Duodenal mucosa (tissue), 2 donors: Measurements from ENCODE around the gene NSFL1C.

ENCODE experiments used
- H3K27ac ChIP-seq: one replicate; pipeline ENCODE4 v1.7.0; 2013; ENCODE audit warnings: low read depth, low read length
- H3K27me3 ChIP-seq, 2 donors: one replicate each; pipeline ENCODE4 v1.7.0; 2013; ENCODE audit warnings: low read length in 2 of 2, control low read depth in 1 of 2; ENCODE audit not compliant: insufficient read depth in 2 of 2, control insufficient read depth in 1 of 2
- H3K36me3 ChIP-seq, 2 donors: one replicate each; pipeline ENCODE4 v1.7.0; 2013; ENCODE audit warnings: low read length in 2 of 2, control low read depth in 1 of 2; ENCODE audit not compliant: insufficient read depth in 2 of 2, control insufficient read depth in 1 of 2
- H3K4me1 ChIP-seq, 2 donors: one replicate each; pipeline ENCODE4 v1.7.0; 2013; ENCODE audit warnings: low read length in 2 of 2, control low read depth in 1 of 2; ENCODE audit not compliant: insufficient read depth in 2 of 2, control insufficient read depth in 1 of 2
- H3K4me3 ChIP-seq, 2 donors: one replicate each; pipeline ENCODE4 v1.7.0; 2013; ENCODE audit warnings: low read length in 2 of 2, low read depth in 1 of 2
- H3K9ac ChIP-seq, 2 donors: one replicate each; pipeline ENCODE4 v1.7.0; 2013; ENCODE audit warnings: low read length in 2 of 2, low read depth in 1 of 2
- H3K9me3 ChIP-seq, 2 donors: one replicate each; pipeline ENCODE4 v1.7.0; 2013; ENCODE audit warnings: low read length in 2 of 2, control low read depth in 1 of 2; ENCODE audit not compliant: control insufficient read depth in 1 of 2

The NSFL1C gene

DNA sequence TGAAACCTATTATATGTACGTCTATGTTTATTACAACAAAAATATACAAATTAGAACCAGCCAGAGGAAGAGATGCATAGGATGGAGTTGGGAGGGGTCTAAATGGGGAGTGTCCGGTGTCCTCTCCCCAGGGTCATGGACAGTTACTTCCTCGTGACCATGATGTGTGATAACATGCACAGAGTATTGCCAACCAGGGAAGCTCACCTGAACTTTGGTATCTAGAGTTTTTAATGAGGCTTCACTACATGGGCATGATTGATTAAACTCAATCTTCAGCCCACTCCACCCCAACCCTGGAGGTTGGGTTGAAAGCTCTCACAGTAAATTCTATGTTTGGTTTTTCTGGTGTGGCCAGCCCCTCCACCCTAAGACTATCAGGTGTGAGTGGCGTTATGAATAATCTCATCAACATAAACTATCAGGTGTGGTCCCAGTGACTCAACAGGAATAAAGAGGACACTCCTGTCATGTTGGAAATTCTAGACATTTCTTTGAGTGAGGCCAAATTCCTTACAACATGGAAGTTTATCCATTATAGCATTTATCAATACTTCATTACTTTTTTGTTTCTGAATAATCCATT lies 37.4 kb downstream of the NSFL1C start:
- peaks cover 0 to under 1% of the 10 kb centered on the region in 2 donors for H3K4me1 ChIP-seq
- no peaks in the 10 kb centered on the region for H3K27me3 ChIP-seq
- H3K9ac ChIP-seq = no peak overlapping the region
- no peak overlapping the region for H3K27ac ChIP-seq
- no peak overlapping the region for H3K4me3 ChIP-seq
- no peaks in the 10 kb centered on the region for H3K36me3 ChIP-seq
- H3K9me3 ChIP-seq = no peaks in the 10 kb centered on the region

DNA sequence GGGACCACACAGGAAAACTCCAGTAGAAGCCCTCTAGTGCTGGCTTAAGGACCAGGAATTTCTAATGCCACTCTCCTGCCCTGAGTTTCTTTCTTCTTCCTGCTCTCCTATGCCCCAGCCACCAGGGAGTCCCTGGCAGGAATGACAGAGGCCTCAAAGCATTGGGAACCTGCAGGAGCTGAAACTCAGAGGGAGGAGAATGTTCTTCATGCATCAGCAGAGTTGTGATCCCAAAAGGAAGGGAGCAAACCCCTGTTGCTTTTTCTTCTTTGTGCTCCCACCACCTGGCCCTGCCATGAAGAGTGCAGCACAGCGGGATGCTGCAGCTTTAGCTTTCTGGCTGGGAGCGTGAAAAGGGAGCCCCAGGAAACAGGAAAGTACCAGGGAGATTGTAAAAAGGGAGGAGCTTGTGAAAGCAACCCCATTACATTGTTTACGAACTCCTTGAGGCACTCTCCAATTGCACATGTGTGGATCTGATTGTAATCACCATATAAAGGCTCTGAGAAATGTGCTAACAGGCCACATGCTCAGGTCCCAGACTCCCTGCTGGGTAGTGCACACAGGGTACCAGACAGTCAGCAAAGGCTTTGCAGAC lies 39.1 kb downstream of the NSFL1C start:
- Histone ChIP-seq H3K36me3 (no peaks in the 10 kb centered on the region), H3K4me1 (no peaks in the 10 kb centered on the region), H3K4me3 (no peak overlapping the region), H3K27ac (no peak overlapping the region), H3K27me3 (no peaks in the 10 kb centered on the region), H3K9me3 (no peaks in the 10 kb centered on the region), H3K9ac (no peak overlapping the region)

DNA sequence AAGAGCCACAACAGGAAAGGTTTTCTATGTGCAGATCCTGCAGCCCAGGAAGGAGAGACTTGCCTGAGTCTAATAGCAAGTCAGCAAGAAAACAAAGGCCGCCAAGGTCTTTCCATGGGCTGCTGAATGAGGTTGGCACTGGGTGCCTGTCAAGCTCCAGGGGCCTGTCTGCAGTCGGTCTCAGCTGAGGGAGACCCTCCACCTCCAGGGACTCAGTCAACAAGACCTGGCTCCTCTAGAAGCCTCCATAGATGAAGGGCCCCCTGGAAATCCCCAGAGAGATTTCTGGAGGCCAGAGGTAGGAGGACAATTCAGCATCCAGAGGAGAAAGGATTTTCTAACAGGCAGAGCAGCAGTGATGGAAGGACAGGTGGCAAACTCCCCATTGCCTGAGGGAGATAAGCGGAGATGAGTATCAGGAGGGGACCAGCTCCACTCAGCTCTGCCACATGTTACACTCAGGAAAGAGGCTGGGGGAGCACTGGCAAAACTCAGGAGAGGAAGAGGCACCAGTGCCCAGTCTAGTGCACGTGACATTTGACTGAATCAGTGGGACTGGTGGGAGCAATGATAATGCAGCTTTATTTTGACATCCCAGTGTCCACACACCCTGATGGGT lies 40.3 kb downstream of the NSFL1C start:
- H3K9ac ChIP-seq = no peak overlapping the region
- H3K4me1 ChIP-seq = no peaks in the 10 kb centered on the region
- no peaks in the 10 kb centered on the region for H3K36me3 ChIP-seq
- no peak overlapping the region for H3K4me3 ChIP-seq
- no peak overlapping the region for H3K27ac ChIP-seq
- H3K9me3 ChIP-seq = no peaks in the 10 kb centered on the region
- H3K27me3 ChIP-seq = no peaks in the 10 kb centered on the region

DNA sequence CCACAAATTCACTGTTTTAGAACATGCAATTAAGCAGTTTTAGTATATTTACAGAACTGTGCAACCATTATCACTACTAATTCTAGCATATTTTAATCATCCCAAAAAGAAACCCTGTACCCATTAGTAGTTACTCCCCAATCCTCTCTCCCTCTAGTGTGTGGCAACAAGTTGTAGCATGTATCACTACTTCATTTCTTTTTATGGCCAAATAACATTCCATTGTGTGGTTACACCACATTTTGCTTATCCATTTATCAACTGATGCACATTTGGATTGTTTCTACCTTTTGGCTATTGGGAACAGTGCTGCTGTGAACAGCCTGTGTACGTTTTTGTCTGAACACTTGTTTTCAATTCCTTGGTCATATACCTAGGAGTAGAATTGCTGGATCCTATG lies 42.3 kb downstream of the NSFL1C start:
- no peaks in the 10 kb centered on the region for H3K4me1 ChIP-seq
- no peaks in the 10 kb centered on the region for H3K27me3 ChIP-seq
- no peak overlapping the region for H3K4me3 ChIP-seq
- H3K9ac ChIP-seq = no peak overlapping the region
- no peak overlapping the region for H3K27ac ChIP-seq
- peaks cover 0 to 5% of the 10 kb centered on the region in 2 donors for H3K9me3 ChIP-seq
- H3K36me3 ChIP-seq = no peaks in the 10 kb centered on the region

DNA sequence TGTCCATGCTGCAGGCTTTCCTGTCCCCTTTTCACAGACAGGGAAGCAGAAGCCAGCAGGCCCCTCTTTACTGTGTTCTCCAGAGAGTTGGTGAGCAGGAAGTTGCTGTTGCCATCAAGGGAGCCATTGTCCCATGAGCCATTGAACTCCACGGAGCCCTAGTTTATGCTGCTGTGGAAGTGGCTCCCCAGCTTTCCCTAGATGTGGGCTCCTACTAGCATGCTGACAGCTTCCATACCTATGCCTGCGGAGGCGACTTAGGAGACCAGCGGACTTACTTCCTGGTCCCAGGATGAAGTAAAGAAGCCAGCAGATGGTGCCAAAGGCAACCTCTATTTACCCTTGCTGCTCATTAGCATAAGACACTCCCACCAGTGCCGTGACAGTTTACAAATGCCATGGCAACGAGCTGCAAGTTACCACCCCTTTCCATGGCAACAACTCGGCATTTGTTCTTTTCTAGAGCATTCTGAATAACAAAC lies 43.0 kb downstream of the NSFL1C start:
- no peak overlapping the region for H3K9ac ChIP-seq
- no peaks in the 10 kb centered on the region for H3K36me3 ChIP-seq
- H3K27ac ChIP-seq = no peak overlapping the region
- peaks cover 0 to 5% of the 10 kb centered on the region in 2 donors for H3K9me3 ChIP-seq
- H3K4me1 ChIP-seq = no peaks in the 10 kb centered on the region
- H3K27me3 ChIP-seq = no peaks in the 10 kb centered on the region
- H3K4me3 ChIP-seq = no peak overlapping the region

DNA sequence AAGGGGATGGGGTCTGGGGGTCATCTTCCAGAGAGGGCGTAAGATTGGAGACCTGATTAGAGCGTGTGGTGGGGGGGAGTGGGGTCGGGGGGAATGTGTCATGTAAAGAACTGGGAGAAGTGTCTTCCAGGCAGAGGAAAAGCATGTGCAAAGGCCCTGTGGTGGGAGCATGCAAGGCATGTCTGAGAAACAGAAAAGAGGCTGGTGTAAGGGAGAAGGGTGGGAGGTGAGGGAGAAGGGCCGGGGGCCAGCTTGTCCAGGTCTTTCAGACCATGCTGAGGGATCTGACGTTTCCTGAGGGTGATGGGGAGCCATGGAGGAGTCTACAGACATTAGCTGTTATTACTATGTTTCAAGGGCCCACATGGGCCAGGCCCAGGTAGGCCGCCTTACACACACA lies 43.4 kb downstream of the NSFL1C start:
- Histone ChIP-seq H3K27ac (no peak overlapping the region), H3K9ac (no peak overlapping the region), H3K27me3 (no peaks in the 10 kb centered on the region), H3K9me3 (peaks cover 0 to 5% of the 10 kb centered on the region in 2 donors), H3K4me3 (no peak overlapping the region), H3K4me1 (no peaks in the 10 kb centered on the region), H3K36me3 (no peaks in the 10 kb centered on the region)

DNA sequence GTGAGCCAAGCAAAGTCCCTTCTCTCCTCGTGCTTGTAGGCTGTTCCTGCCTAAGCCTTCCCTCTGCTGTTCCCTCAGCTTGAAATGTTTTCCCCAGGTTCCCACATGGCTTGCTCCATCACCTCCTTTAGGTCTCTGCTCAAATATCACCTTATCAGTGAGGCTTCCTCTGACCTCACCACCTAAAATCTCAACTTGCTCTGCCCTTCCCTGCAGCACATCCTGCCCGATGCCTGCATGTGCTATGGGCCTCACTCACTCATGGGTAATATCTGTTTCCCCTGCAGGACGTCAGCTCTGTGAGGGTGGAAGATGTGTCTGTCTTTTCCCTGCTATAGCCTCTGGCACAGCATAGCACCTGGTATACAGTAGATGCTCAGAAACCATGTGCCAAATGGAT lies 43.9 kb downstream of the NSFL1C start:
- Histone ChIP-seq H3K9me3 (peaks cover 0 to 5% of the 10 kb centered on the region in 2 donors), H3K27me3 (peaks cover 0 to 3% of the 10 kb centered on the region in 2 donors), H3K9ac (no peak overlapping the region), H3K27ac (no peak overlapping the region), H3K4me1 (no peaks in the 10 kb centered on the region), H3K4me3 (no peak overlapping the region), H3K36me3 (no peaks in the 10 kb centered on the region)

DNA sequence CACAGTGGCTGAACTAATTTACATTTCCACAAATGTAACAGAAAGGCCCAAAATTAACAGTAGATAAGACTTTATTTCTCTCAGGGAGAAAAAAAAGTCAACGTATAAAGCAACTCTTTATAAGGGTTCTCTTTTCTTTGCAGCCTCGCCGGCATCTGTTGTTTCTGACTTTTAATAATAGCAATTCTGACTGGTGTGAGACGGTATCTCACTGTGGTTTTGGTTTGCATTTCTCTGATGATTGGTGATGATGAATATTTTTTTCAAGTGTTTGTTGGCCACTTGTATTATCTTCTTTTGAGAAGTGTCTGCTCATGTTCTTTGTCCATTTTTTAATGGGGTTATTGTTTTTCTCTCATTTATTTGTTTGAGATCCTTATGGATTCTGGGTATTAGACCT lies 46.6 kb downstream of the NSFL1C start:
- H3K9me3 ChIP-seq = peaks cover 0 to 5% of the 10 kb centered on the region in 2 donors
- no peak overlapping the region for H3K27ac ChIP-seq
- H3K9ac ChIP-seq = no peak overlapping the region
- H3K4me3 ChIP-seq = no peak overlapping the region
- H3K27me3 ChIP-seq = peaks cover 0 to 3% of the 10 kb centered on the region in 2 donors
- no peaks in the 10 kb centered on the region for H3K36me3 ChIP-seq
- no peaks in the 10 kb centered on the region for H3K4me1 ChIP-seq

DNA sequence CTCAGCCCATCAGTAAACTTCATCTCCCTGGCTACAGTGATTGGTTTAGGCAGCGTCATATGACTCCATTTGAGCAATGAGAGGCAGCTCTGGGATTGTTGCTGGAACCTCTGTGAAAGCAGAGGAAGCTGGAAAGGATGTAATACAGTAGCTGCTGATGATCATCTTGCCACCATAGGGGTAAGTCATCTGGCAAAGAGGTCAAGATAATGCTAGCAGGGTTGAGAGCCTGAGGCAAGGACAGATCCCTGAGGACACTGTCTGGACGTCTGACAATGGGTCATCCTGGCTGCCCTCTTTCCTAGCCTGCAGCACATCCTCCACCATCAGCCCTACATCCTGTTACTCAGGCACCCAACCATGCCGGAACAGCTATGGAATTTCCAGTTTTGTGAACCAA lies 48.3 kb downstream of the NSFL1C start:
- H3K4me1 ChIP-seq = no peaks in the 10 kb centered on the region
- no peaks in the 10 kb centered on the region for H3K36me3 ChIP-seq
- peaks cover 0 to 5% of the 10 kb centered on the region in 2 donors for H3K9me3 ChIP-seq
- no peak overlapping the region for H3K4me3 ChIP-seq
- H3K27me3 ChIP-seq = peaks cover 0 to 3% of the 10 kb centered on the region in 2 donors
- no peak overlapping the region for H3K27ac ChIP-seq
- H3K9ac ChIP-seq = no peak overlapping the region

DNA sequence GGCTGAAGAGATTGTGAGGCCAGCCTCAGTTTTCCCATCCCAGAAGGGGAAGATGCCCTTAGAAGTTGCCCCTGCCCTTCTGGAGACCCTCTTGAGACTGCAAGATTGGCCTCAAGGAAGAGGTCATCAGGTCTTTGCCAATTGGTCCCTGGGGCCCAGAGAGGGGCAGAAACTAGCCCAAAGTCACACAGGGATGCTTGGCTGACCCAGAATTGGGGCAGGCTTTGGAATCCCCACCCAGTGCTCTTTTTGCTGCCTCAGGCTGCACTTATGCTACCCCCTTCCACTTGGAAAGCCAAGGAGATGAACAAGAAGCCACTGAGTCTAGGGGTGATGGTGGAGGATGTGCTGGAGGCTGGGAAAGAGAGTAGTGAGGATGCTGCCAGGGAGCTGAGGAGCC lies 48.9 kb downstream of the NSFL1C start:
- Histone ChIP-seq H3K36me3 (no peaks in the 10 kb centered on the region), H3K4me3 (no peak overlapping the region), H3K27ac (no peak overlapping the region), H3K4me1 (no peaks in the 10 kb centered on the region), H3K9ac (no peak overlapping the region), H3K9me3 (peaks cover 0 to 5% of the 10 kb centered on the region in 2 donors), H3K27me3 (peaks cover 0 to 3% of the 10 kb centered on the region in 2 donors)
